Measurements from ENCODE around the gene TSPAN16. TPM values are rescaled to one million over a fixed set of nuclear protein-coding genes. Genes with fewer than 3 reads are reported as not detected.

The TSPAN16 gene
- total RNA-seq, 2 donors from 2014 or later = not detected

DNA sequence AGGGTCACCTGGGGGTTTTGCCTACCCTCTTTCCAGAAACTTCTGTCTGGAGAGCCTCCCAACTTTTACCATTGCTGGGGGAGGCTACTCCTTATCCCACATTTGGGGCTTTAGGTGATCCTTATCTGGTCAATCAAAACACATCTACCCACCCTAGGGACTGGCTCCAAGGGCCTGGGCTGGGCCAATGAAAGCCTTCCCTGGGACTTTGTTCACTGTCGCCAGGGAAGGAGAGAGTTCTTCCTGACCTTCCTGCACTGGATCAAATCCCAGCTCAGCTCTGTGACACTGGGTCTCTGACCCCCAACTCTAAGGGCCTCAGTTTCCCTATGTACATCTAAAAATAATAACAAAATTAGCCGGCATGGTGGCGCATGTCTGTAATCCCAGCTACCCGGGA lies 44.7 kb upstream of the TSPAN16 start:
- Histone ChIP-seq H3K27me3 (replicated peaks; ENCODE audit: insufficient read depth) (no peaks in the 10 kb centered on the region), H3K9me3 (no peaks in the 10 kb centered on the region), H3K4me3 (no peak overlapping the region), H3K36me3 (peaks cover 11% of the 10 kb centered on the region), H3K27ac (no peak overlapping the region), H3K4me1 (ENCODE audit: control insufficient read depth in 1 of 2, low read depth in 2 of 2) (peaks cover 0 to 7% of the 10 kb centered on the region in 2 donors)
- TF ChIP-seq, protein P1, sequence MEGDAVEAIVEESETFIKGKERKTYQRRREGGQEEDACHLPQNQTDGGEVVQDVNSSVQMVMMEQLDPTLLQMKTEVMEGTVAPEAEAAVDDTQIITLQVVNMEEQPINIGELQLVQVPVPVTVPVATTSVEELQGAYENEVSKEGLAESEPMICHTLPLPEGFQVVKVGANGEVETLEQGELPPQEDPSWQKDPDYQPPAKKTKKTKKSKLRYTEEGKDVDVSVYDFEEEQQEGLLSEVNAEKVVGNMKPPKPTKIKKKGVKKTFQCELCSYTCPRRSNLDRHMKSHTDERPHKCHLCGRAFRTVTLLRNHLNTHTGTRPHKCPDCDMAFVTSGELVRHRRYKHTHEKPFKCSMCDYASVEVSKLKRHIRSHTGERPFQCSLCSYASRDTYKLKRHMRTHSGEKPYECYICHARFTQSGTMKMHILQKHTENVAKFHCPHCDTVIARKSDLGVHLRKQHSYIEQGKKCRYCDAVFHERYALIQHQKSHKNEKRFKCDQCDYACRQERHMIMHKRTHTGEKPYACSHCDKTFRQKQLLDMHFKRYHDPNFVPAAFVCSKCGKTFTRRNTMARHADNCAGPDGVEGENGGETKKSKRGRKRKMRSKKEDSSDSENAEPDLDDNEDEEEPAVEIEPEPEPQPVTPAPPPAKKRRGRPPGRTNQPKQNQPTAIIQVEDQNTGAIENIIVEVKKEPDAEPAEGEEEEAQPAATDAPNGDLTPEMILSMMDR (IDR thresholded peaks at IDR 0.05) = no peak
- ATAC-seq (ENCODE audit: insufficient number of reproducible peaks, low FRiP score, low read depth) (no peak), DNase-seq (ENCODE audit: low spot score) (no peak)

DNA sequence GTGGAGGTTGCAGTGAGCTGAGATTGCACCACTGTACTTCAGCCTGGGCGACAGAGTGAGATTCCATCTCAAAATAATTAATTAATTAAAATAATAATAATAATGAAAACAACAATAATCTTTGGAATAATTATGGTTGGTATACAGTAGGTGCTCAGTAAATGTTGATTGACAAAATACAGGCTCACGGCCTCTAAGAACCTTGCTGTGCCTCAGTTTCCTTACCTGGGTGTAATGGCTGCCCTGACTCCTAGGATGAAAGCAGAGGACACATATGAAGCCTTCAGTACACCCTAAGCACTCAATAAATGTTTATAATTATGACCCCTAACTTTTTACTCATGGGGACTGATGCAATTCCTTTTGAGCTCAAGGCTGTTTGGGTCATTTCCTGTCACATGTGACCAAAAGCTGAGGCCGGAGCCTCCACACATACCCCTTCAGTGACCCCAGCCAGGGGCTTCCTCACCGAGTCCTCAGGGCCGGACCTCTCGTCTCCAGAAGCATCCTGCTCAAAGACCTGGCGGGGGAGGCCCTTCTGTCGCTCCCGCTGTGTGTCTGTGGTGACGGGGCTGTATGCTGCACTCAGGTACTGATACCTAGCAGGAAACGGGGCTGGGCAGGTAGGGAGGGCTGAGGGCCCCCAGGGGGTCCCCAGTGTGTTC lies 44.2 kb upstream of the TSPAN16 start:
- Histone ChIP-seq H3K4me1 (ENCODE audit: control insufficient read depth in 1 of 2, low read depth in 2 of 2) (peaks cover 0 to 7% of the 10 kb centered on the region in 2 donors), H3K36me3 (peaks cover 11% of the 10 kb centered on the region), H3K4me3 (no peak overlapping the region), H3K27ac (no peak overlapping the region), H3K9me3 (no peaks in the 10 kb centered on the region), H3K27me3 (replicated peaks; ENCODE audit: insufficient read depth) (no peaks in the 10 kb centered on the region)
- DNase-seq (ENCODE audit: low spot score) (no peak), ATAC-seq (ENCODE audit: insufficient number of reproducible peaks, low FRiP score, low read depth) (no peak)
- TF ChIP-seq, protein P1 (IDR thresholded peaks at IDR 0.05) = no peak

DNA sequence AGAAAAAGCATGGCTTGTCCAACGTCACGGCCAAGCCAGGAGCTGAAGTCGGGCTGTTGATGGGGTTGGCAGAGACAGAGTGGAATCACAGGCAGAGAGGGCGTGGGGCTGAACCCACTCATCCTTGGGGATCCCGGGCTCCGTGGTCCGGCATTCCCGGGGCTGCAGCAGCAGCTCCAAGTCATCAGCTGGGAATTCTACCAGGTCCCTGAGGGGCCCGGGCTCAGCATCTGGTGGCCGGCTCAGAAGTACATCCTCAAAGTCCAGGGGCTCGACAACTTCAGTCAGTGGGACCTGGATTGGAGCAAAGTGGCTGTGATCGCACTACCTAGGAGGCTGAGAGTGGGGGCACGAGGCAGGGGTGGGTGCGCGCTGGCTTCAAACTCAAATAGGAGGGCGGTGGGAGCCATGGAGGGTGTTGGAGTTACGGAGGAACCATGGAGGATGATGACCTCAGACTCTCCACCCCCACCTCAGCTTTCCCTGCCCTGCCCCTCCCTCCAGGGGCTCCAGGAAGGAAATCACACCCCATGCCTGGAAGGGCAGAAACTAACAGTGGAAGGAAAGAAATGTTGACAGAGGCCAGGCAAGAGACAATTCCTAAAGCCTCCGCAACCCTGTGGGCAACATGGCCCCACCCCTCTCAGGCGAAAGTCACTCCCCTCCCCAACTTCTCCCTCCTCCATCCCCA lies 43.1 kb upstream of the TSPAN16 start:
- Histone ChIP-seq H3K36me3 (peaks cover 11% of the 10 kb centered on the region), H3K27me3 (replicated peaks; ENCODE audit: insufficient read depth) (no peaks in the 10 kb centered on the region), H3K9me3 (no peaks in the 10 kb centered on the region), H3K4me1 (ENCODE audit: control insufficient read depth in 1 of 2, low read depth in 2 of 2) (peaks cover 0 to 1% of the 10 kb centered on the region in 2 donors), H3K4me3 (no peak overlapping the region), H3K27ac (no peak overlapping the region)
- no peak for DNase-seq (ENCODE audit: low spot score)
- no peak for ATAC-seq (ENCODE audit: insufficient number of reproducible peaks, low FRiP score, low read depth)
- TF ChIP-seq, protein P1 (IDR thresholded peaks at IDR 0.05) = no peak

DNA sequence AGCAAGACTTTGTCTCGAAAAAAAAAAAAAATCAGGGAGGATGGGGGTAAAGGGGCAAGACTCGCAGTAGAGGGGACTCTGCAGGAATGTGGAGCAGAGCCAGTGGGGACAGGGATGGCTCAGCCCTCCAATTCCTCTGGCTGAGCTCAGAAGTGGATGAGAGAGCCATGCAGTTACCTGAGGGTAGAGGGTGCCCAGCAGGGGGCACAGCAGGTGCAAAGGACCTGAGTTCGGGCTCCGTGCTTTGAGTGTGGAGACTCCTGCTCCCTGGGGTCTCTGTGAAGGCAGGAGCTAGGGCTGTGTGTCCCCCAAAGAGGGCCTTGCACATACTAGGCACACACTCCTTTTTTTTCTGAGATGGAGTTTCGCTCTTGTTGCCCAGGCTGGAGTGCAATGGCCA lies 41.3 kb upstream of the TSPAN16 start:
- Histone ChIP-seq H3K9me3 (no peaks in the 10 kb centered on the region), H3K27me3 (replicated peaks; ENCODE audit: insufficient read depth) (no peaks in the 10 kb centered on the region), H3K36me3 (peaks cover 11% of the 10 kb centered on the region), H3K4me1 (ENCODE audit: control insufficient read depth in 1 of 2, low read depth in 2 of 2) (no peaks in the 10 kb centered on the region), H3K4me3 (no peak overlapping the region), H3K27ac (no peak overlapping the region)
- no peak for ATAC-seq (ENCODE audit: insufficient number of reproducible peaks, low FRiP score, low read depth)
- TF ChIP-seq, protein P1 (IDR thresholded peaks at IDR 0.05) = no peak
- DNase-seq (ENCODE audit: low spot score) = no peak

DNA sequence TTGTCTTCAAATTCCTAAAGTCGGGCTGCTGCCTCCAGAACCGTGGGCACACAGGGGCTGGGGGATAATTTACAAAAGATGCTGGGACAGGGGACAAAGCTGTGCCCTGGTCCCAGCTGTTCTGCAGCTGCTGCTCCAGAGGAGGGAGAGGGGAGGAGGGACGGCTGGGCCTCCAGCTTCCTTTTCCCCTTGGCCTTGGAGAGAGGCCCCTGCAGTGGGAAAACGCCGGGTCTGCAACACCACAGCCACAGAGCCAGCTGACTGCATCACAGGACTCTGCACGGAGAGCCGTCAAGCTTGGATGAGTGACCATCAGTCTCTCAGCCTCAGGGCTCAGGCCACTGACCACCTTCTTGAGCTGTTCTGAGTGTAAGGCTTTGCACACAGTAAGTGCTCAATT lies 39.8 kb upstream of the TSPAN16 start:
- ATAC-seq (ENCODE audit: insufficient number of reproducible peaks, low FRiP score, low read depth) (no peak), DNase-seq (ENCODE audit: low spot score) (no peak)
- no peak overlapping the region for H3K27ac ChIP-seq
- peaks cover 8% of the 10 kb centered on the region for H3K36me3 ChIP-seq
- H3K4me1 ChIP-seq (ENCODE audit: control insufficient read depth in 1 of 2, low read depth in 2 of 2) = no peaks in the 10 kb centered on the region
- no peaks in the 10 kb centered on the region for H3K27me3 ChIP-seq (replicated peaks; ENCODE audit: insufficient read depth)
- TF ChIP-seq, protein P1 (IDR thresholded peaks at IDR 0.05) = no peak
- no peaks in the 10 kb centered on the region for H3K9me3 ChIP-seq
- H3K4me3 ChIP-seq = no peak overlapping the region

Measured in thoracic aorta (tissue), 2 donors.